ENCODE measurements around the gene FOXI1. TPM values are rescaled to one million over a fixed set of nuclear protein-coding genes. Genes with fewer than 3 reads are reported as not detected.
"Not testable (repeated sequence)": the region's sequence is repeated elsewhere in the genome, so short reads cannot be mapped to it uniquely, and the experiment has no call there.

Gene FOXI1
- total RNA-seq, 4 donors from 2014 or later, result not detected

GRCh38 chr5:170082701-170083100, 23.0 kb upstream of the FOXI1 start:
- TF ChIP-seq CTCF (IDR thresholded peaks at IDR 0.05), result no peak
- no peak for TF ChIP-seq POLR2AphosphoS5 (IDR thresholded peaks at IDR 0.05)
- TF ChIP-seq POLR2A (IDR thresholded peaks at IDR 0.05; ENCODE audit: low read depth), result no peak
- no peak for TF ChIP-seq EP300 (IDR thresholded peaks at IDR 0.05)
- Histone ChIP-seq H3K36me3 (no peaks in the 10 kb centered on the region), H3K27ac (replicated peaks in 1 of 4) (no peak overlapping the region), H3K4me1 (no peaks in the 10 kb centered on the region), H3K27me3 (peaks cover 0 to 13% (median 0%) of the 10 kb centered on the region in 4 donors), H3K4me3 (no peak overlapping the region), H3K9me3 (no peaks in the 10 kb centered on the region)
- intact Hi-C loops (cut with DNase I), result no loop called here
- 83% methylated on average over 7 of the region's 7 CpGs for WGBS
- no peak for DNase-seq (ENCODE audit: extremely low spot score)

- no peak for DNase-seq (ENCODE audit: extremely low spot score)
- H3K9me3 ChIP-seq, result no peaks in the 10 kb centered on the region
- no peak overlapping the region for H3K4me3 ChIP-seq
- H3K27me3 ChIP-seq, result no peaks in the 10 kb centered on the region
- intact Hi-C loops (cut with DNase I), result no loop called here
- no peaks in the 10 kb centered on the region for H3K36me3 ChIP-seq
- 88% methylated on average over 3 of the region's 3 CpGs for WGBS
- TF ChIP-seq POLR2AphosphoS5 (IDR thresholded peaks at IDR 0.05), result no peak
- TF ChIP-seq POLR2A (IDR thresholded peaks at IDR 0.05; ENCODE audit: low read depth), result no peak
- TF ChIP-seq EP300 (IDR thresholded peaks at IDR 0.05), result no peak
- TF ChIP-seq CTCF (IDR thresholded peaks at IDR 0.05), result no peak
- H3K27ac ChIP-seq (replicated peaks in 1 of 4), result no peak overlapping the region
- H3K4me1 ChIP-seq, result no peaks in the 10 kb centered on the region
These were observed 18.4 kb upstream of the FOXI1 start for GRCh38 chr5:170087168-170087817.

- Histone ChIP-seq H3K4me1 (no peaks in the 10 kb centered on the region), H3K36me3 (no peaks in the 10 kb centered on the region), H3K27ac (replicated peaks in 1 of 4) (no peak overlapping the region), H3K4me3 (no peak overlapping the region), H3K9me3 (no peaks in the 10 kb centered on the region), H3K27me3 (no peaks in the 10 kb centered on the region)
- 69% methylated on average over 5 of the region's 5 CpGs for WGBS
- no peak for DNase-seq (ENCODE audit: extremely low spot score)
- TF ChIP-seq POLR2A (IDR thresholded peaks at IDR 0.05; ENCODE audit: low read depth), result no peak
- no peak for TF ChIP-seq POLR2AphosphoS5 (IDR thresholded peaks at IDR 0.05)
- TF ChIP-seq EP300 (IDR thresholded peaks at IDR 0.05), result no peak
- TF ChIP-seq CTCF (IDR thresholded peaks at IDR 0.05), result no peak
- intact Hi-C loops (cut with DNase I), result loop anchor here (10.0 kb wide), 1 partner anchor 242 kb away; no protein-coding TSS in a partner anchor
These were observed 13.1 kb upstream of the FOXI1 start for GRCh38 chr5:170092455-170093101.

- H3K36me3 ChIP-seq; DNase-seq (ENCODE audit: extremely low spot score); H3K27me3 ChIP-seq; H3K9me3 ChIP-seq; H3K27ac ChIP-seq (replicated peaks in 1 of 4); H3K4me3 ChIP-seq; H3K4me1 ChIP-seq: not testable (repeated sequence)
- intact Hi-C loops (cut with DNase I), result loop anchor here (10.0 kb wide), 1 partner anchor 240 kb away; no protein-coding TSS in a partner anchor
- 84% methylated on average over 10 of the region's 10 CpGs for WGBS
These were observed 11.4 kb upstream of the FOXI1 start for GRCh38 chr5:170094329-170094728.

- Histone ChIP-seq H3K36me3 (no peaks in the 10 kb centered on the region), H3K27me3 (no peaks in the 10 kb centered on the region), H3K27ac (replicated peaks in 1 of 4) (no peak overlapping the region), H3K4me1 (peaks cover 0 to 7% (median 2%) of the 10 kb centered on the region in 4 donors), H3K9me3 (peaks cover 0 to 6% (median 0%) of the 10 kb centered on the region in 4 donors), H3K4me3 (no peak overlapping the region)
- TF ChIP-seq EP300 (IDR thresholded peaks at IDR 0.05) (no peak), POLR2A (IDR thresholded peaks at IDR 0.05; ENCODE audit: low read depth) (no peak), POLR2AphosphoS5 (IDR thresholded peaks at IDR 0.05) (no peak), CTCF (IDR thresholded peaks at IDR 0.05) (no peak)
- intact Hi-C loops (cut with DNase I), result loop anchor here (10.0 kb wide), 1 partner anchor 239 kb away; no protein-coding TSS in a partner anchor
- WGBS, result 44% methylated on average over 1 of the region's 1 CpG
- DNase-seq (ENCODE audit: extremely low spot score), result no peak
These were observed 10.1 kb upstream of the FOXI1 start for GRCh38 chr5:170095646-170096045.
